ENCODE results near the gene PIK3CD. TPM values are rescaled to one million over a fixed set of nuclear protein-coding genes. Genes with fewer than 3 reads are reported as not detected.

Gene PIK3CD
- polyA plus RNA-seq, 1 donor from 2014 or later, result 4.2 TPM

DNA sequence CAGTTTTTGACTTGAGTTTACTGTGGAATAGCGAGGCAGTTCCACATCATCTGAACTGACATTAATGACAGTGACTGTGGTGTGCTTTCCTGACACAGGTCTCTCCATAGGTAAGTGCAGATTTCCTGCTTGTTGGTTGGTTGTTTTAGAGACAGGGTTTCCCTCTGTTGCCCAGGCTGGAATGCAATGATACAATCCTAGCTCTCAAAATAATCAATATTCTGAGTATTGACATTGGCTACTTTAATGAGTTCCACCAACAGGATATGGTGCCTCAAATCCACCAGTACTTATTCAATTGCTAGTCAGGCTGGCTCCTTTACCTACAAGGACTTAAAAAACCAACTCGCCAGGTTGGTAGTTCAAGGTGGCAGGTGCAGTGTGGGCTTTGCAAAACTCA lies 108.4 kb downstream of the PIK3CD start:
- Histone ChIP-seq H3K36me3 (ENCODE audit: insufficient read depth, low read length) (no peaks in the 10 kb centered on the region), H2AFZ (ENCODE audit: low read depth, low read length) (no peak overlapping the region), H3K27me3 (ENCODE audit: insufficient read depth, low read depth, low read length) (no peaks in the 10 kb centered on the region), H4K20me1 (ENCODE audit: insufficient read depth) (no peaks in the 10 kb centered on the region), H3K9me2 (ENCODE audit: insufficient read depth, low read length) (no peaks in the 10 kb centered on the region), H3K27ac (ENCODE audit: low read length) (no peak overlapping the region), H3K9ac (ENCODE audit: low read length) (no peak overlapping the region), H3K79me2 (replicated peaks; ENCODE audit: insufficient read depth, low read length) (no peaks in the 10 kb centered on the region), H3K4me2 (ENCODE audit: low read length) (no peak overlapping the region), H3F3A (ENCODE audit: insufficient read depth, low read length, poor library complexity, severe bottlenecking) (no peaks in the 10 kb centered on the region), H3K9me3 (ENCODE audit: low read length) (no peaks in the 10 kb centered on the region), H3K4me3 (ENCODE audit: low read length) (no peak overlapping the region)
- TF ChIP-seq POLR2AphosphoS5 (IDR thresholded peaks at IDR 0.05) (no peak), MXI1 (conservative IDR thresholded peaks at IDR 0.05; ENCODE audit: poor library complexity, severe bottlenecking) (no peak), SMC3 (conservative IDR thresholded peaks at IDR 0.05; ENCODE audit: poor library complexity) (no peak), EZH2 (IDR thresholded peaks at IDR 0.05; ENCODE audit: borderline replicate concordance, insufficient read depth, low read length, poor library complexity, severe bottlenecking) (no peak), RAD21 (conservative IDR thresholded peaks at IDR 0.05) (no peak), TAF1 (IDR thresholded peaks at IDR 0.05; ENCODE audit: low read depth) (no peak), EP300 (conservative IDR thresholded peaks at IDR 0.05; ENCODE audit: poor library complexity, severe bottlenecking) (no peak)
- TF ChIP-seq, protein P1, sequence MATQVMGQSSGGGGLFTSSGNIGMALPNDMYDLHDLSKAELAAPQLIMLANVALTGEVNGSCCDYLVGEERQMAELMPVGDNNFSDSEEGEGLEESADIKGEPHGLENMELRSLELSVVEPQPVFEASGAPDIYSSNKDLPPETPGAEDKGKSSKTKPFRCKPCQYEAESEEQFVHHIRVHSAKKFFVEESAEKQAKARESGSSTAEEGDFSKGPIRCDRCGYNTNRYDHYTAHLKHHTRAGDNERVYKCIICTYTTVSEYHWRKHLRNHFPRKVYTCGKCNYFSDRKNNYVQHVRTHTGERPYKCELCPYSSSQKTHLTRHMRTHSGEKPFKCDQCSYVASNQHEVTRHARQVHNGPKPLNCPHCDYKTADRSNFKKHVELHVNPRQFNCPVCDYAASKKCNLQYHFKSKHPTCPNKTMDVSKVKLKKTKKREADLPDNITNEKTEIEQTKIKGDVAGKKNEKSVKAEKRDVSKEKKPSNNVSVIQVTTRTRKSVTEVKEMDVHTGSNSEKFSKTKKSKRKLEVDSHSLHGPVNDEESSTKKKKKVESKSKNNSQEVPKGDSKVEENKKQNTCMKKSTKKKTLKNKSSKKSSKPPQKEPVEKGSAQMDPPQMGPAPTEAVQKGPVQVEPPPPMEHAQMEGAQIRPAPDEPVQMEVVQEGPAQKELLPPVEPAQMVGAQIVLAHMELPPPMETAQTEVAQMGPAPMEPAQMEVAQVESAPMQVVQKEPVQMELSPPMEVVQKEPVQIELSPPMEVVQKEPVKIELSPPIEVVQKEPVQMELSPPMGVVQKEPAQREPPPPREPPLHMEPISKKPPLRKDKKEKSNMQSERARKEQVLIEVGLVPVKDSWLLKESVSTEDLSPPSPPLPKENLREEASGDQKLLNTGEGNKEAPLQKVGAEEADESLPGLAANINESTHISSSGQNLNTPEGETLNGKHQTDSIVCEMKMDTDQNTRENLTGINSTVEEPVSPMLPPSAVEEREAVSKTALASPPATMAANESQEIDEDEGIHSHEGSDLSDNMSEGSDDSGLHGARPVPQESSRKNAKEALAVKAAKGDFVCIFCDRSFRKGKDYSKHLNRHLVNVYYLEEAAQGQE (IDR thresholded peaks at IDR 0.05; ENCODE audit: borderline replicate concordance), result no peak
- TF ChIP-seq, protein P2, sequence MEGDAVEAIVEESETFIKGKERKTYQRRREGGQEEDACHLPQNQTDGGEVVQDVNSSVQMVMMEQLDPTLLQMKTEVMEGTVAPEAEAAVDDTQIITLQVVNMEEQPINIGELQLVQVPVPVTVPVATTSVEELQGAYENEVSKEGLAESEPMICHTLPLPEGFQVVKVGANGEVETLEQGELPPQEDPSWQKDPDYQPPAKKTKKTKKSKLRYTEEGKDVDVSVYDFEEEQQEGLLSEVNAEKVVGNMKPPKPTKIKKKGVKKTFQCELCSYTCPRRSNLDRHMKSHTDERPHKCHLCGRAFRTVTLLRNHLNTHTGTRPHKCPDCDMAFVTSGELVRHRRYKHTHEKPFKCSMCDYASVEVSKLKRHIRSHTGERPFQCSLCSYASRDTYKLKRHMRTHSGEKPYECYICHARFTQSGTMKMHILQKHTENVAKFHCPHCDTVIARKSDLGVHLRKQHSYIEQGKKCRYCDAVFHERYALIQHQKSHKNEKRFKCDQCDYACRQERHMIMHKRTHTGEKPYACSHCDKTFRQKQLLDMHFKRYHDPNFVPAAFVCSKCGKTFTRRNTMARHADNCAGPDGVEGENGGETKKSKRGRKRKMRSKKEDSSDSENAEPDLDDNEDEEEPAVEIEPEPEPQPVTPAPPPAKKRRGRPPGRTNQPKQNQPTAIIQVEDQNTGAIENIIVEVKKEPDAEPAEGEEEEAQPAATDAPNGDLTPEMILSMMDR (IDR thresholded peaks at IDR 0.05; ENCODE audit: poor library complexity, severe bottlenecking), result no peak

DNA sequence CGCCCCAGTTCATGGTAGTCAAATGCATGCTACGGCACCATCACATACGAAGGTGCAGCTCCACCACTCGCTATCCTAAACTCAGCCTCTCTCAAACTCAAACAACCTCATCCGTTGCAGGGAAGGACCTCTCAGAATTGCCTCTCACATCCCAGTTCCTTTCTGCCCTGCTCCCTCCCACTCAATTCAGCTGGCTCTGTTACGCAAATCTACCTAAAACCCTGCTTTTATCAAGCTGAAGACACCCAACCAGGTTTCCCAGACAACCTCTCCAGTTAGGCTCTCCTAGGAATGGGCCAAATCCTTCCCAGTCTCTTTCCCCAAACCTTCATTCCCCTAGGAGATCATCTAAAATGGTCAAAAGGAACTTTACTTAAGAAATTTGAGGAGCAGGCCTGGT lies 109.3 kb downstream of the PIK3CD start:
- Histone ChIP-seq H2AFZ (ENCODE audit: low read depth, low read length) (no peak overlapping the region), H3K27me3 (ENCODE audit: insufficient read depth, low read depth, low read length) (no peaks in the 10 kb centered on the region), H4K20me1 (ENCODE audit: insufficient read depth) (no peaks in the 10 kb centered on the region), H3K36me3 (ENCODE audit: insufficient read depth, low read length) (no peaks in the 10 kb centered on the region), H3K9ac (ENCODE audit: low read length) (no peak overlapping the region), H3K9me2 (ENCODE audit: insufficient read depth, low read length) (no peaks in the 10 kb centered on the region), H3K4me3 (ENCODE audit: low read length) (no peak overlapping the region), H3K79me2 (replicated peaks; ENCODE audit: insufficient read depth, low read length) (no peaks in the 10 kb centered on the region), H3K27ac (ENCODE audit: low read length) (no peak overlapping the region), H3F3A (ENCODE audit: insufficient read depth, low read length, poor library complexity, severe bottlenecking) (no peaks in the 10 kb centered on the region), H3K4me2 (ENCODE audit: low read length) (no peak overlapping the region), H3K9me3 (ENCODE audit: low read length) (no peaks in the 10 kb centered on the region)
- TF ChIP-seq, protein P2 (IDR thresholded peaks at IDR 0.05; ENCODE audit: poor library complexity, severe bottlenecking), result no peak
- TF ChIP-seq, protein P1 (IDR thresholded peaks at IDR 0.05; ENCODE audit: borderline replicate concordance), result no peak
- TF ChIP-seq RAD21 (conservative IDR thresholded peaks at IDR 0.05) (no peak), POLR2AphosphoS5 (IDR thresholded peaks at IDR 0.05) (no peak), EP300 (conservative IDR thresholded peaks at IDR 0.05; ENCODE audit: poor library complexity, severe bottlenecking) (no peak), SMC3 (conservative IDR thresholded peaks at IDR 0.05; ENCODE audit: poor library complexity) (no peak), MXI1 (conservative IDR thresholded peaks at IDR 0.05; ENCODE audit: poor library complexity, severe bottlenecking) (no peak), TAF1 (IDR thresholded peaks at IDR 0.05; ENCODE audit: low read depth) (no peak), EZH2 (IDR thresholded peaks at IDR 0.05; ENCODE audit: borderline replicate concordance, insufficient read depth, low read length, poor library complexity, severe bottlenecking) (no peak)
